PC-9 (cell line): ENCODE measurements around the gene KRTAP1-1. TPM values are rescaled to one million over a fixed set of nuclear protein-coding genes. Genes with fewer than 3 reads are reported as not detected.

Source experiments
- BruUV-seq: library from RNA; stranded (reverse); fragments of 400-500 nt; replicated peaks from 2 replicates; lab custom pipeline; 2021; lab: Mats Ljungman, UMichigan
- CTCF ChIA-PET: fragments of 300-600 bp; sonication (Branson Sonifier 250); formaldehyde crosslinking; loops from one replicate; lab custom pipeline; 2022; ENCODE audit warnings: antibody characterized with exemption; lab: Charles Lee
- POLR2A ChIA-PET: fragments of 300-600 bp; sonication (Branson Sonifier 250); formaldehyde crosslinking; loops from one replicate; lab custom pipeline; 2022; ENCODE audit warnings: antibody characterized with exemption; ENCODE audit not compliant: unreplicated experiment; lab: Charles Lee
- DNase-seq, 2 experiments: peaks; one replicate each; pipeline versions ENCODE4 v3.0.0 to v3.0.0-alpha.2; 2015 to 2022; ENCODE audit warnings: mixed read lengths in 1 of 2
- H2AFZ ChIP-seq: fragments of 200-600 bp; sonication (generic); 2 replicates; pipeline ENCODE4 v1.8.1; 2017; ENCODE audit warnings: antibody characterized with exemption
- H3F3A ChIP-seq: fragments of 200-600 bp; sonication (generic); 2 replicates; pipeline ENCODE4 v1.8.1; 2017; ENCODE audit warnings: antibody characterized with exemption, mild to moderate bottlenecking, low read depth; ENCODE audit not compliant: insufficient read depth
- H3K27ac ChIP-seq: fragments of 200-600 bp; sonication (generic); 2 replicates; pipeline ENCODE4 v1.6.1; 2016; ENCODE audit warnings: mixed run types
- H3K27me3 ChIP-seq: fragments of 200-600 bp; sonication (generic); 2 replicates; pipeline ENCODE4 v1.6.1; 2016; ENCODE audit warnings: low read depth, mixed run types; ENCODE audit not compliant: insufficient read depth
- H3K36me3 ChIP-seq: fragments of 200-600 bp; sonication (generic); 2 replicates; pipeline ENCODE4 v1.6.1; 2016; ENCODE audit warnings: low read depth, mixed run types
- H3K4me1 ChIP-seq: fragments of 200-600 bp; sonication (generic); replicated peaks from 2 replicates; pipeline ENCODE4 v1.6.1; 2016; ENCODE audit warnings: mixed run types; ENCODE audit not compliant: insufficient read depth
- H3K4me2 ChIP-seq: fragments of 200-600 bp; sonication (generic); 2 replicates; pipeline ENCODE4 v1.6.1; 2017; ENCODE audit warnings: mixed run types
- H3K4me3 ChIP-seq: fragments of 200-600 bp; sonication (generic); 2 replicates; pipeline ENCODE4 v1.6.1; 2016; ENCODE audit warnings: mixed run types
- H3K79me2 ChIP-seq: fragments of 200-600 bp; sonication (generic); 2 replicates; pipeline ENCODE4 v1.6.1; 2017; ENCODE audit warnings: low read depth, mixed run types
- H3K9me2 ChIP-seq: fragments of 200-600 bp; sonication (generic); 2 replicates; pipeline ENCODE4 v1.8.1; 2017; ENCODE audit warnings: mild to moderate bottlenecking; ENCODE audit not compliant: insufficient read depth
- H3K9me3 ChIP-seq: fragments of 200-600 bp; sonication (generic); 2 replicates; pipeline ENCODE4 v1.8.1; 2016; ENCODE audit warnings: low read depth; ENCODE audit not compliant: insufficient read depth
- H4K20me1 ChIP-seq: fragments of 200-600 bp; sonication (generic); 2 replicates; pipeline ENCODE4 v1.8.1; 2017; ENCODE audit not compliant: insufficient read depth
- EZH2 ChIP-seq: fragments of 200-600 bp; sonication (generic); IDR thresholded peaks from 2 replicates; pipeline ENCODE4 v1.8.0; 2017; ENCODE audit warnings: antibody characterized with exemption, low read depth
- intact Hi-C: fragments of 100-400 bp; cut with micrococcal nuclease; formaldehyde crosslinking; loops from one replicate; pipeline ENCODE4 v1.10.0; 2022; ENCODE audit not compliant: unreplicated experiment
- total RNA-seq: library from RNA; stranded (reverse); gene quantifications from 2 replicates; pipeline ENCODE4 v1.2.3, GENCODE V29; 2021
- TF ChIP-seq, protein P1 (sequence below): fragments of 200-600 bp; sonication (generic); conservative IDR thresholded peaks from 2 replicates; pipeline ENCODE4 v1.6.1; 2017; ENCODE audit warnings: mixed run types, antibody characterized with exemption, mild to moderate bottlenecking, moderate library complexity

KRTAP1-1 gene
- total RNA-seq, 1 experiment from 2014 or later, result not detected

DNA sequence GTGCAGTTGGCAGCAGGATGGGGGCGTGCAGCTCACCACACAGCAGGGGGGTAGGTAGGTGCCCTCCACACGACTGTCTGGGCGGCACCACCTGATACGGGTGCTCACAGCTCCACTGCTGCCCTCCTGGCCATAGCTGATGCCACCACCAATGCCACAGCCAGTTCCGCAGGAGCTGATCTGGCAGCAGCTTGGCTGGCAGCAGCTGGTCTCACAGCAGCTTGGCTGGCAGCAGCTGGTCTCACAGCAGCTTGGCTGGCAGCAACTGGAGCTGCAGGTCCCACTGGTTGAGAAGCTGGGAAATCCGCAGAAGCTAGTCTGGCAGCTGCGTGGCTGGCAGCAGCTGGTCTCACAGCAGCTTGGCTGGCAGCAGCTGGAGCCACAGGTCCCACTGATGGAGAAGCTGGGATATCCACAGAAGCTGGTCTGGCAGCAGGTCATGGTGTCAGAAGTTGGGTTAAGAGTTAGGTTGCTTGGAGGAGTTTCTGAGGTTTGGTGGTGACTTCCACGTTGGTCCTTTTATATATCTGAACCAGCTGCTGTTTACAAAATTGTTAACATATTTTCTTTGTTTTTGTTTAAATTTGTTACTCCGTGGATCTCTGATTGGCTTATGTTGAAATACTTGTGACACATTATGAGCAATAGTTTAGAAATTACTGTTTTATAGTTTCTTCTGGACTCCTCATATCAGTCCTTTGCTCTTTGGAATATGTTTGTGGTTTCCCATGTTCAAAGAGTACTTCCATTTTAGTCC lies 14.4 kb downstream of the KRTAP1-1 start, which contains the start of gene KRTAP1-5:
Gene KRTAP1-5 (minus strand): TSS at position 494 of the 757 bp plus-strand sequence. CDS start 53 bp downstream, at position 441.
- Histone ChIP-seq H4K20me1 (no peaks in the 10 kb centered on the region), H3K79me2 (no peaks in the 10 kb centered on the region), H3K4me3 (no peak within 1 kb of the TSS), H3K4me1 (peaks cover 14% of the 10 kb centered on the region), H3K36me3 (no peaks in the 10 kb centered on the region), H3K4me2 (peak within 1 kb of the TSS; percentile 4; the same call in 1 of the 2 replicates), H3K9me2 (no peaks in the 10 kb centered on the region), H3K9me3 (peaks cover 5% of the 10 kb centered on the region; the same call in 1 of the 2 replicates), H3K27me3 (no peaks in the 10 kb centered on the region), H3K27ac (peak within 1 kb of the TSS; percentile 19; the same call in 1 of the 2 replicates), H2AFZ (peak within 1 kb of the TSS; percentile 12; the same call in 1 of the 2 replicates), H3F3A (peaks cover 9% of the 10 kb centered on the region; the same call in 1 of the 2 replicates)
- ChIA-PET POLR2A (no interaction called here), CTCF (interaction anchor here (0.6 kb wide), 1 partner anchor 46 kb away, joined by 3 read pairs; no protein-coding TSS in a partner anchor)
- no TSS peak for BruUV-seq
- peak in 1 of 2 experiments; percentile 52 for DNase-seq
- intact Hi-C loops, result no loop called here
- TF ChIP-seq, protein P1, sequence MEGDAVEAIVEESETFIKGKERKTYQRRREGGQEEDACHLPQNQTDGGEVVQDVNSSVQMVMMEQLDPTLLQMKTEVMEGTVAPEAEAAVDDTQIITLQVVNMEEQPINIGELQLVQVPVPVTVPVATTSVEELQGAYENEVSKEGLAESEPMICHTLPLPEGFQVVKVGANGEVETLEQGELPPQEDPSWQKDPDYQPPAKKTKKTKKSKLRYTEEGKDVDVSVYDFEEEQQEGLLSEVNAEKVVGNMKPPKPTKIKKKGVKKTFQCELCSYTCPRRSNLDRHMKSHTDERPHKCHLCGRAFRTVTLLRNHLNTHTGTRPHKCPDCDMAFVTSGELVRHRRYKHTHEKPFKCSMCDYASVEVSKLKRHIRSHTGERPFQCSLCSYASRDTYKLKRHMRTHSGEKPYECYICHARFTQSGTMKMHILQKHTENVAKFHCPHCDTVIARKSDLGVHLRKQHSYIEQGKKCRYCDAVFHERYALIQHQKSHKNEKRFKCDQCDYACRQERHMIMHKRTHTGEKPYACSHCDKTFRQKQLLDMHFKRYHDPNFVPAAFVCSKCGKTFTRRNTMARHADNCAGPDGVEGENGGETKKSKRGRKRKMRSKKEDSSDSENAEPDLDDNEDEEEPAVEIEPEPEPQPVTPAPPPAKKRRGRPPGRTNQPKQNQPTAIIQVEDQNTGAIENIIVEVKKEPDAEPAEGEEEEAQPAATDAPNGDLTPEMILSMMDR, result no peak
- TF ChIP-seq EZH2, result no peak

DNA sequence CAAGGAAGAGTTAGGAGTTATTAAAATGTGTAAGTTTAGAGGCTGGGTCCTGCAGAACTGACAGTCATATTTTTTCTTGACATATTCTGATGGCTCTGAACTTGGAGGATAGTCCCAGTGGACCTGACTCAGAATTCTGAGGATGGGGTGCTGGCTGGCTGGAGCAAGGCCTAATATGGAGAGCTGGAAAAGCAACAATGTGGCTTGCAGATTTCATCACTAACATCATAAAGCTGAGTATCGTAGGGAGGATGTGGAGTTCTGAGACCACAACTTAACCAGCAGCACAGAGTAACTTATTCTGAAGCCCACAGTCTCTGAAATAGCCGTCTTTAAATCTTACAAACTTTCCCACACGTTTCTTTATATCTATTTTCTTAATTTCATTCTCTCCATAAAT lies 16.6 kb downstream of the KRTAP1-1 start:
- intact Hi-C loops, result no loop called here
- BruUV-seq, result no TSS peak

DNA sequence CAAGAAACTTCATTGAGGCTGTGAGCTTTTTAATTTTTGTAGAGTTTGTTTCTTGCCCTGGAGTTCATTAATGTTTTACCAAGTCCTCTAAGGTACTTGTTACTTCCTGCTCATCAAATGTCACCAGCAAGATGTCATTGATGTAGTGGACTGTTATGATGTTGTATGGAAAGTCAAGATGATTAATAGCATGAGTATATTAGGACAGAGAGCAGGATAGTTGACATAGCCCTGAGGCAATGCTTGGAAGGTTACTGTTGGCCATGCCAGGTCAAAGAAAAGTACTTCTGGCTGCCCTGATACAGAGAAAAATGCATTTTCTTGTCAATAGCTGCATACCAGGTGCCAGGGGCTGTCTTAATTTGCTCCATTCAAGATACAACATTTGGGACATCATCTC lies 20.9 kb downstream of the KRTAP1-1 start:
- no TSS peak for BruUV-seq
- peak; percentile 34 to 90 for DNase-seq
- Histone ChIP-seq H3K4me3 (no peak overlapping the region), H3K4me2 (peak overlapping the region; percentile 5), H3K9me2 (no peaks in the 10 kb centered on the region), H3K9me3 (peaks cover 13% of the 10 kb centered on the region; the same call in 1 of the 2 replicates), H3K36me3 (no peaks in the 10 kb centered on the region), H3K79me2 (no peaks in the 10 kb centered on the region), H3K4me1 (peaks cover 30% of the 10 kb centered on the region), H3K27me3 (no peaks in the 10 kb centered on the region), H2AFZ (no peak overlapping the region), H4K20me1 (no peaks in the 10 kb centered on the region), H3F3A (peaks cover 19% of the 10 kb centered on the region), H3K27ac (peak overlapping the region; percentile 46; the same call in 1 of the 2 replicates)
- TF ChIP-seq, protein P1, result no peak
- no peak for TF ChIP-seq EZH2
- POLR2A ChIA-PET, result interaction anchor here (0.5 to 0.7 kb wide), 2 partner anchors 16 to 484 kb away, joined by 3 read pairs; no protein-coding TSS in a partner anchor
- CTCF ChIA-PET, result interaction anchor here (0.7 kb wide), 1 partner anchor 32 kb away, joined by 3 read pairs; no protein-coding TSS in a partner anchor
- intact Hi-C loops, result loop anchor here (2.0 kb wide), 1 partner anchor 62 kb away; no protein-coding TSS in a partner anchor

More for the DNA sequence above, 16.6 kb downstream of the KRTAP1-1 start:
- TF ChIP-seq EZH2, result no peak
- TF ChIP-seq, protein P1, result no peak
- Histone ChIP-seq H3K4me2 (no peak overlapping the region), H3K27ac (no peak overlapping the region), H3K4me3 (no peak overlapping the region), H3K9me3 (peaks cover 13% of the 10 kb centered on the region; the same call in 1 of the 2 replicates), H3K4me1 (peaks cover 30% of the 10 kb centered on the region), H3F3A (peaks cover 28% of the 10 kb centered on the region), H2AFZ (no peak overlapping the region), H4K20me1 (no peaks in the 10 kb centered on the region), H3K79me2 (no peaks in the 10 kb centered on the region), H3K27me3 (no peaks in the 10 kb centered on the region), H3K36me3 (no peaks in the 10 kb centered on the region), H3K9me2 (no peaks in the 10 kb centered on the region)
- CTCF ChIA-PET, result no interaction called here
- POLR2A ChIA-PET, result no interaction called here
- no peak for DNase-seq
